Measurements from ENCODE around the gene SASH3. TPM values are rescaled to one million over a fixed set of nuclear protein-coding genes. Genes with fewer than 3 reads are reported as not detected.

SASH3 gene
- total RNA-seq, 1 donor from 2014 or later: not detected

GRCh38 chrX:129793604-129794191, 13.9 kb downstream of the SASH3 start:
- H3K4me3 Mint-ChIP-seq (ENCODE audit: low read depth): no peak overlapping the region
- no peaks in the 10 kb centered on the region for H3K36me3 Mint-ChIP-seq (ENCODE audit: insufficient read depth)
- TF ChIP-seq, protein P1, sequence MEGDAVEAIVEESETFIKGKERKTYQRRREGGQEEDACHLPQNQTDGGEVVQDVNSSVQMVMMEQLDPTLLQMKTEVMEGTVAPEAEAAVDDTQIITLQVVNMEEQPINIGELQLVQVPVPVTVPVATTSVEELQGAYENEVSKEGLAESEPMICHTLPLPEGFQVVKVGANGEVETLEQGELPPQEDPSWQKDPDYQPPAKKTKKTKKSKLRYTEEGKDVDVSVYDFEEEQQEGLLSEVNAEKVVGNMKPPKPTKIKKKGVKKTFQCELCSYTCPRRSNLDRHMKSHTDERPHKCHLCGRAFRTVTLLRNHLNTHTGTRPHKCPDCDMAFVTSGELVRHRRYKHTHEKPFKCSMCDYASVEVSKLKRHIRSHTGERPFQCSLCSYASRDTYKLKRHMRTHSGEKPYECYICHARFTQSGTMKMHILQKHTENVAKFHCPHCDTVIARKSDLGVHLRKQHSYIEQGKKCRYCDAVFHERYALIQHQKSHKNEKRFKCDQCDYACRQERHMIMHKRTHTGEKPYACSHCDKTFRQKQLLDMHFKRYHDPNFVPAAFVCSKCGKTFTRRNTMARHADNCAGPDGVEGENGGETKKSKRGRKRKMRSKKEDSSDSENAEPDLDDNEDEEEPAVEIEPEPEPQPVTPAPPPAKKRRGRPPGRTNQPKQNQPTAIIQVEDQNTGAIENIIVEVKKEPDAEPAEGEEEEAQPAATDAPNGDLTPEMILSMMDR (IDR thresholded peaks at IDR 0.05; ENCODE audit: unreplicated experiment): no peak
- H3K27ac Mint-ChIP-seq: no peak overlapping the region
- DNase-seq (ENCODE audit: low spot score, unreplicated experiment): no peak
- no peaks in the 10 kb centered on the region for H3K9me3 Mint-ChIP-seq (ENCODE audit: low read depth)
- no peaks in the 10 kb centered on the region for H3K27me3 Mint-ChIP-seq
- H3K4me1 Mint-ChIP-seq (ENCODE audit: low read depth): no peaks in the 10 kb centered on the region

DNA sequence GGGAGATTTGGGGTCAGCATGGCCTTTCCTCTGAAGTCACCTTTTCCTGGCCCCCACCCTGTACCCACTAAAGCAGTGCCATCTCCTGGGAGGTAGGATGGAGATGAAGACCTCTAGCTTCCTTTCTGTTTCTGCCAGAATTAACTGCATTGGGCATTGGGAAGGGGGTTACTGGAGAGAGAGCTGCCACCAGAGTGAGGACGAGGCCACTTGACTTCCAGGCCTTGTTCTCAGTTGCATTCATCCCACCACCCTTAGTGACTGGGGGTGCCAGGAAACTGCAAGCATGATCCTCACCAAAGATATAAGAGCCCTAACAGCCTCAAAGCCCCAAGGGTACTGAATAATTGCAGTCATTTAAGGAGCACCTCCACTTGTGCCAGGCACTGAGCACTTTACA, 15.8 kb downstream of the SASH3 start:
- H3K4me1 Mint-ChIP-seq (ENCODE audit: low read depth): no peaks in the 10 kb centered on the region
- no peaks in the 10 kb centered on the region for H3K36me3 Mint-ChIP-seq (ENCODE audit: insufficient read depth)
- TF ChIP-seq, protein P1 (IDR thresholded peaks at IDR 0.05; ENCODE audit: unreplicated experiment): no peak
- H3K27ac Mint-ChIP-seq: no peak overlapping the region
- H3K4me3 Mint-ChIP-seq (ENCODE audit: low read depth): no peak overlapping the region
- no peaks in the 10 kb centered on the region for H3K27me3 Mint-ChIP-seq
- DNase-seq (ENCODE audit: low spot score, unreplicated experiment): no peak
- no peaks in the 10 kb centered on the region for H3K9me3 Mint-ChIP-seq (ENCODE audit: low read depth)

DNA sequence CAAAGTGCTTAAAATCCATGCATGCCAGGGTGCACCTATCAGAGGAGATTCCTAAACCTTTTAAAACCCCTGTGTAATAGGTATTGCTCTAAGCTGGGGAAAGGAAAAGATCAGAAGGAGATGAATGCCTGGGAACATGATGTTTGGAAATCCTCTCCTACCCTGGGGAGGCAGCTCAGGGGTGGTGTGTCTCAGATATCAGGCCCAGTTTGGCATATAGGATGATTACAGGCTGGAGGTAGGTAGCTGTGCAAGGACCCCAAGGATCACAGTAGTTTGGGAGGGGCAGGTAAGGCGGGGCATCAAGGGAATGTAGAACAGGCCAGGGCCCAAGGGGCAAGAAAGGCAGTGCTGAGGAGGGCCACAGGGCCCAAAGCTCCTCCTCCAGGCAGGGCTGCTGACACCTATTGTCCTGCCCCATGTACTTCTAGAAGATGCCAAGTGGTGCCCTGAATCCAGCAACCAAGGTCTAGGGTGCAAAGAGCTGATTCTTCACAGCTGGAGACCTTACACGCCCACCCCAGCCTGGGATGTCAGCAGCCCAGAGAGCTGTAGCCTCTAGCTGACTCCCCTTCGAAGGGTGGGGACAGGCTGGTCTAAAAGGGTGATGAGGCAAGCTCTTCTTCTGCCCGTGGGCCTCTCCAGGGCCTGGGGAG, 17.6 kb downstream of the SASH3 start:
- Mint-ChIP-seq H3K4me1 (ENCODE audit: low read depth) (no peaks in the 10 kb centered on the region), H3K27ac (no peak overlapping the region), H3K36me3 (ENCODE audit: insufficient read depth) (no peaks in the 10 kb centered on the region), H3K27me3 (no peaks in the 10 kb centered on the region), H3K4me3 (ENCODE audit: low read depth) (no peak overlapping the region), H3K9me3 (ENCODE audit: low read depth) (no peaks in the 10 kb centered on the region)
- DNase-seq (ENCODE audit: low spot score, unreplicated experiment): no peak
- TF ChIP-seq, protein P1 (IDR thresholded peaks at IDR 0.05; ENCODE audit: unreplicated experiment): no peak

DNA sequence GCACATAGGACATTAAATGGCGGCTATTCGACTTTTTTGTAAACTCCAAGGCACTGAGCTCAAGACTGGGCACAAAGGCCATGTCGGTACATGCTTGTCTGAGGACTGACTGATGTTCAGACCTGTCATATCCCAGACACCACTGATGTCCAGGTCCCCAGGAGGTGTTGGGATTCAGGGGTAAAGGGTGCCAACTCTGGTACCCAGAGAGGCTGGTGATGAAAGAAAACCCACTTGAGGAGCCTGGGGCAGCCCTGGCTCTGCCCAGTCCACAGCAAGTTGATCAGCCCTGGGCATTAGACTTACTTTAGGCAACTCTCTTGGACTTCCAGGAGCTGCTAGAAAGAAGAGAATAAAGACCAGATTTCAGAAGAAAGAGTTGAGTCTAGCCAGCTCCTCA, 18.7 kb downstream of the SASH3 start:
- no peak overlapping the region for H3K27ac Mint-ChIP-seq
- no peak for DNase-seq (ENCODE audit: low spot score, unreplicated experiment)
- H3K4me1 Mint-ChIP-seq (ENCODE audit: low read depth): no peaks in the 10 kb centered on the region
- H3K36me3 Mint-ChIP-seq (ENCODE audit: insufficient read depth): no peaks in the 10 kb centered on the region
- no peak overlapping the region for H3K4me3 Mint-ChIP-seq (ENCODE audit: low read depth)
- no peaks in the 10 kb centered on the region for H3K27me3 Mint-ChIP-seq
- TF ChIP-seq, protein P1 (IDR thresholded peaks at IDR 0.05; ENCODE audit: unreplicated experiment): no peak
- no peaks in the 10 kb centered on the region for H3K9me3 Mint-ChIP-seq (ENCODE audit: low read depth)

DNA sequence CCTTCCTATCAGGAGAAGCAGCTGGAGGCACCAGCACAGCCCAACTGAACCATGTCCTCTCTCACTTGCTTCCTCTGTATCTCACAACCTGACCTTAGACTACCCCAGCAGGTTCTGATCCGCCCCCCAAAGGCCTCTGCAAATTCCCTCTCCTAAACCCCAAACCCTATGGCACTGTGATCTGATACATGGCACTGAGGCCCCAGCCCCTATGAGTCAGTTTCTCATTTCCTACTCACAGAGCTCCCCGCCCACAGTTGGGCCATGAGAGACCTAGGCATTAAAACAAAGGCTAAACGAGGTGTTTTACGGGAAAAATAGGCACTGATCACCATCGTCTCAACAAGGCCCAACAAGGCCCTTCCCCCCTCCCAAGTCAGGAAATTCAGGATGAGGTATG, 19.1 kb downstream of the SASH3 start:
- Mint-ChIP-seq H3K27ac (no peak overlapping the region), H3K27me3 (no peaks in the 10 kb centered on the region), H3K9me3 (ENCODE audit: low read depth) (no peaks in the 10 kb centered on the region), H3K4me1 (ENCODE audit: low read depth) (no peaks in the 10 kb centered on the region), H3K36me3 (ENCODE audit: insufficient read depth) (no peaks in the 10 kb centered on the region), H3K4me3 (ENCODE audit: low read depth) (no peak overlapping the region)
- TF ChIP-seq, protein P1 (IDR thresholded peaks at IDR 0.05; ENCODE audit: unreplicated experiment): no peak
- DNase-seq (ENCODE audit: low spot score, unreplicated experiment): no peak

Data from progenitor cell of endocrine pancreas (in vitro differentiated cells).